Testis (tissue), 2 donors: ENCODE data around the gene OTUB2.

Experiments
- CTCF ChIP-seq, 3 experiments: fragments of 450-650 bp in 2 of 3; fragments of 200-600 bp in 1 of 3; sonication (generic) in 1 of 3; IDR thresholded peaks; one replicate each; pipeline ENCODE4 v1.5.1; 2016 to 2019; ENCODE audit warnings: antibody characterized with exemption in 3 of 3, mild to moderate bottlenecking in 2 of 3, moderate library complexity in 1 of 3
- POLR2A ChIP-seq: fragments of 450-650 bp; IDR thresholded peaks from one replicate; pipeline ENCODE4 v1.6.1; 2017; ENCODE audit warnings: antibody characterized with exemption, mild to moderate bottlenecking, moderate library complexity

- no peak for TF ChIP-seq CTCF (IDR thresholded peaks at IDR 0.05)
- no peak for TF ChIP-seq POLR2A
Observed at GRCh38 chr14:94021416-94022157, 4.6 kb upstream of the OTUB2 start.
